Liver (tissue), 1 donor: ENCODE results near the gene HAND2.

Source experiments
- YY1 ChIP-seq: IDR thresholded peaks from 2 replicates; pipeline ENCODE4 v1.6.1; 2016; ENCODE audit warnings: antibody characterized with exemption, mild to moderate bottlenecking
- ZBTB33 ChIP-seq: IDR thresholded peaks from 2 replicates; pipeline ENCODE4 v1.6.1; 2016; ENCODE audit warnings: antibody characterized with exemption

GRCh38 chr4:173564461-173564860 is 34.4 kb upstream of the HAND2 start:
- TF ChIP-seq ZBTB33 = no peak
- no peak for TF ChIP-seq YY1
